Naive thymus-derived CD8-positive, alpha-beta T cell (primary cell): ENCODE results near the gene LTA4H. TPM values are rescaled to one million over a fixed set of nuclear protein-coding genes. Genes with fewer than 3 reads are reported as not detected.

Experiments
- ATAC-seq, 2 donors: fragments of 150-1000 bp; cut with Tn5 transposase in 1 of 2; sonication (Bioruptor Pico), chemical (Tn5 transposase) in 1 of 2; 1 replicate in 1 of 2; 2 replicates in 1 of 2; pipeline ENCODE4 v1.10.0; 2021; ENCODE audit warnings: mild to moderate bottlenecking in 2 of 2, moderate library complexity in 2 of 2
- POLR2A ChIA-PET: fragments of 350-600 bp; sonication (Branson Sonifier 250); formaldehyde crosslinking; loops from one replicate; lab custom pipeline; 2021; ENCODE audit warnings: antibody characterized with exemption; lab: Charles Lee
- DNase-seq, 10 donors: peaks; one replicate each; pipeline versions ENCODE4 v3.0.0 to v3.0.0-alpha.2; 2020 to 2022
- H3K27ac Mint-ChIP-seq, 10 donors: one replicate each; pipeline ENCODE4 v1.8.0; 2020 to 2022; ENCODE audit warnings: mild to moderate bottlenecking in 10 of 10, mixed read lengths in 10 of 10, moderate library complexity in 4 of 10, inconsistent platforms in 1 of 10
- H3K27me3 Mint-ChIP-seq, 5 donors: one replicate each; pipeline ENCODE4 v1.8.0; 2021 to 2022; ENCODE audit warnings: mixed read lengths in 5 of 5
- H3K36me3 Mint-ChIP-seq, 3 donors: one replicate each; pipeline ENCODE4 v1.8.0; 2020 to 2022; ENCODE audit warnings: mixed read lengths in 3 of 3, mild to moderate bottlenecking in 2 of 3, inconsistent platforms in 1 of 3
- H3K4me1 Mint-ChIP-seq, 4 donors: one replicate each; pipeline ENCODE4 v1.8.0; 2021 to 2022; ENCODE audit warnings: mixed read lengths in 4 of 4
- H3K4me3 Mint-ChIP-seq, 10 donors: one replicate each; pipeline ENCODE4 v1.8.0; 2020 to 2022; ENCODE audit warnings: mild to moderate bottlenecking in 10 of 10, mixed read lengths in 10 of 10, moderate library complexity in 6 of 10, inconsistent platforms in 1 of 10
- H3K9me3 Mint-ChIP-seq, 9 donors: one replicate each; pipeline ENCODE4 v1.8.0; 2020 to 2022; ENCODE audit warnings: mixed read lengths in 9 of 9, mild to moderate bottlenecking in 3 of 9, inconsistent platforms in 1 of 9, moderate library complexity in 1 of 9
- polyA plus RNA-seq, 3 donors: library from polyadenylated mRNA; unstranded; fragments of 300-500 nt; fragmentation: Illumina TruSeq; gene quantifications; one replicate each; pipeline ENCODE4 v1.2.3, GENCODE V29; 2021
- total RNA-seq, 8 experiments: library from RNA in 2 of 8; stranded (reverse) in 2 of 8; gene quantifications; one replicate each; pipeline ENCODE4 v1.2.3 and lab custom pipeline; 2021 to 2026

Gene LTA4H
- total and polyA plus RNA-seq, 5 experiments from 2014 or later: 62.0 to 80.9 (median 68.6) TPM

- no peak for DNase-seq
- Mint-ChIP-seq H3K27me3 (peaks cover 3 to 16% (median 15%) of the 10 kb centered on the region in 5 donors), H3K4me1 (no peaks in the 10 kb centered on the region), H3K27ac (no peak overlapping the region), H3K4me3 (no peak overlapping the region), H3K9me3 (peaks cover 0 to 5% (median 0%) of the 10 kb centered on the region in 9 donors), H3K36me3 (peaks cover 0 to 6% (median 2%) of the 10 kb centered on the region in 3 donors)
- POLR2A ChIA-PET: no interaction called here
- ATAC-seq: no peak
Measured at GRCh38 chr12:95953000-95953399, 82.4 kb downstream of the LTA4H start.

- POLR2A ChIA-PET: no interaction called here
Measured at GRCh38 chr12:95951515-95951914, 83.9 kb downstream of the LTA4H start.

More at GRCh38 chr12:95951515-95951914, 83.9 kb downstream of the LTA4H start:
- Mint-ChIP-seq H3K4me1 (no peaks in the 10 kb centered on the region), H3K4me3 (no peak overlapping the region), H3K27me3 (peaks cover 3 to 16% (median 15%) of the 10 kb centered on the region in 5 donors), H3K36me3 (peaks cover 0 to 6% (median 2%) of the 10 kb centered on the region in 3 donors), H3K9me3 (peaks cover 0 to 5% (median 0%) of the 10 kb centered on the region in 9 donors), H3K27ac (no peak overlapping the region)
- ATAC-seq (no peak), DNase-seq (no peak)

Other genes starting within 250 kb of the LTA4H start
- gene NTN4, start 244.8 kb downstream of the LTA4H start, total RNA-seq: not detected
- not detected for gene NTN4, start 244.8 kb downstream of the LTA4H start, polyA plus RNA-seq
- 10 to 100 TPM; 26.5 to 31.4 TPM for gene SNRPF, start 176.6 kb downstream of the LTA4H start, total RNA-seq
- 10 to 100 TPM; 47.8 to 62.3 (median 58.6) TPM for gene SNRPF, start 176.6 kb downstream of the LTA4H start, polyA plus RNA-seq
- gene CCDC38, start 93.0 kb downstream of the LTA4H start, total RNA-seq: under 1 TPM; 0.39 to 0.88 TPM
- not detected for gene CCDC38, start 93.0 kb downstream of the LTA4H start, polyA plus RNA-seq
- gene AMDHD1, start 92.3 kb downstream of the LTA4H start, total RNA-seq: 1 to 10 TPM; 2.0 to 2.2 TPM
- 1 to 10 TPM in 1 of 3 donors, under 1 TPM in 2; 0.27 to 1.2 (median 0.44) TPM for gene AMDHD1, start 92.3 kb downstream of the LTA4H start, polyA plus RNA-seq
- gene HAL, start 39.2 kb downstream of the LTA4H start, total RNA-seq: 1 to 10 TPM; 1.3 to 3.0 TPM
- not detected for gene HAL, start 39.2 kb downstream of the LTA4H start, polyA plus RNA-seq
- gene ELK3, start 158.8 kb upstream of the LTA4H start, total RNA-seq: 10 to 100 TPM; 44.0 to 46.1 TPM
- gene ELK3, start 158.8 kb upstream of the LTA4H start, polyA plus RNA-seq: 10 to 100 TPM in 1 of 3 donors, 1 to 10 TPM in 2; 7.5 to 18.9 (median 8.9) TPM